T47D (cell line): ENCODE measurements around the gene ST13.
"Not testable (repeated sequence)": the region's sequence is repeated elsewhere in the genome, so short reads cannot be mapped to it uniquely, and the experiment has no call there.

Experiments used
- DNase-seq, 2 experiments: peaks; one replicate each; pipeline versions ENCODE4 v3.0.0 to v3.0.0-alpha.2; 2011 to 2012; ENCODE audit warnings: low read depth in 1 of 2, low spot score in 1 of 2
- JUND ChIP-seq: IDR thresholded peaks from 2 replicates; pipeline ENCODE4 v1.6.1; 2012; ENCODE audit warnings: low read depth
- in situ Hi-C: cut with HindIII; loops from 2 replicates; pipeline ENCODE4 v1.10.0; 2016; ENCODE audit warnings: low sequenced_read_pairs, low pct_unique_long_range_greater_than_20kb

Gene ST13

GRCh38 chr22:40856513-40857308 lies at the start of gene ST13, which contains the start of gene XPNPEP3:
ST13 (minus strand) TSS chr22:40856639; CDS start chr22:40856540, 99 bp downstream.
XPNPEP3 (plus strand) TSS chr22:40857148; CDS start chr22:40857182, 34 bp downstream.
- in situ Hi-C loops, result no loop called here
- TF ChIP-seq JUND, result no peak
- DNase-seq, result peak; percentile 24 to 96

GRCh38 chr22:40904101-40904500 lies 47.7 kb upstream of the ST13 start:
- in situ Hi-C loops, result no loop called here
- no peak for TF ChIP-seq JUND
- DNase-seq, result no peak

GRCh38 chr22:40898850-40899357 lies 42.5 kb upstream of the ST13 start:
- TF ChIP-seq JUND, result no peak
- in situ Hi-C loops, result no loop called here
- peak; percentile 6 to 60 for DNase-seq

- in situ Hi-C loops, result no loop called here
- no peak for DNase-seq
- TF ChIP-seq JUND, result no peak
These were observed 38.0 kb upstream of the ST13 start for GRCh38 chr22:40894417-40894816.

GRCh38 chr22:40890881-40891280 lies 34.4 kb upstream of the ST13 start:
- TF ChIP-seq JUND, result no peak
- in situ Hi-C loops, result no loop called here

GRCh38 chr22:40889116-40889515 lies 32.7 kb upstream of the ST13 start:
- TF ChIP-seq JUND, result no peak
- in situ Hi-C loops, result no loop called here
- no peak for DNase-seq

More at GRCh38 chr22:40890881-40891280, 34.4 kb upstream of the ST13 start:
- no peak for DNase-seq

GRCh38 chr22:40878922-40879321 lies 22.5 kb upstream of the ST13 start:
- in situ Hi-C loops, result no loop called here
- no peak for TF ChIP-seq JUND
- no peak for DNase-seq

- in situ Hi-C loops, result no loop called here
- TF ChIP-seq JUND, result no peak
- no peak for DNase-seq
These were observed 21.0 kb upstream of the ST13 start for GRCh38 chr22:40877488-40877887.

GRCh38 chr22:40876907-40877306 lies 20.5 kb upstream of the ST13 start:
- TF ChIP-seq JUND, result no peak
- DNase-seq, result no peak
- in situ Hi-C loops, result no loop called here

- in situ Hi-C loops, result no loop called here
- DNase-seq, result no peak
- no peak for TF ChIP-seq JUND
These were observed 18.7 kb upstream of the ST13 start for GRCh38 chr22:40875111-40875510.

- no peak for TF ChIP-seq JUND
- in situ Hi-C loops, result no loop called here
- DNase-seq, result no peak
These were observed 17.6 kb upstream of the ST13 start for GRCh38 chr22:40874016-40874415.

GRCh38 chr22:40868379-40868778 lies 11.9 kb upstream of the ST13 start:
- DNase-seq, in situ Hi-C loops: not testable (repeated sequence)

GRCh38 chr22:40867109-40867508 lies 10.7 kb upstream of the ST13 start:
- in situ Hi-C loops, result no loop called here
- no peak for DNase-seq
- no peak for TF ChIP-seq JUND
